Lung (tissue), 12 donors: ENCODE results near the gene HK3. TPM values are rescaled to one million over a fixed set of nuclear protein-coding genes. Genes with fewer than 3 reads are reported as not detected.

Experiments
- ATAC-seq: fragments of 200-7000 bp; cut with Tn5 transposase; one replicate; pipeline ENCODE4 v1.9.1; 2020; ENCODE audit warnings: moderate number of reproducible peaks; ENCODE audit not compliant: insufficient read depth, low FRiP score
- DNase-seq, 3 donors: peaks; one replicate each; pipeline ENCODE4 v3.0.0-alpha.2; 2013 to 2017
- H3K27ac ChIP-seq, 2 donors: one replicate each; pipeline ENCODE4 v1.5.1; 2013; ENCODE audit warnings: mild to moderate bottlenecking in 2 of 2, moderate library complexity in 2 of 2, control low read depth in 1 of 2, inconsistent platforms in 1 of 2, low read depth in 1 of 2, low read length in 1 of 2
- H3K27me3 ChIP-seq, 3 donors: one replicate each; pipeline ENCODE4 v1.5.1; 2013; ENCODE audit warnings: low read length in 2 of 3; ENCODE audit not compliant: control insufficient read depth in 3 of 3, insufficient read depth in 3 of 3
- H3K36me3 ChIP-seq, 4 donors: one replicate each; pipeline ENCODE4 v1.5.1; 2013; ENCODE audit warnings: low read length in 4 of 4, mild to moderate bottlenecking in 1 of 4, moderate library complexity in 1 of 4; ENCODE audit not compliant: control insufficient read depth in 4 of 4, insufficient read depth in 4 of 4
- H3K4me1 ChIP-seq, 5 donors: one replicate each; pipeline ENCODE4 v1.5.1; 2013; ENCODE audit warnings: low read length in 5 of 5, mild to moderate bottlenecking in 2 of 5, moderate library complexity in 1 of 5; ENCODE audit not compliant: control insufficient read depth in 5 of 5, insufficient read depth in 5 of 5
- H3K4me3 ChIP-seq: one replicate; pipeline ENCODE4 v1.5.1; 2013; ENCODE audit warnings: mild to moderate bottlenecking, control low read depth, moderate library complexity
- H3K9ac ChIP-seq, 2 donors: one replicate each; pipeline ENCODE4 v1.5.1; 2013; ENCODE audit warnings: low read length in 2 of 2, control low read depth in 1 of 2; ENCODE audit not compliant: insufficient read depth in 1 of 2
- H3K9me3 ChIP-seq, 4 donors: one replicate each; pipeline ENCODE4 v1.5.1; 2013; ENCODE audit warnings: low read length in 3 of 4, mild to moderate bottlenecking in 1 of 4, moderate library complexity in 1 of 4; ENCODE audit not compliant: control insufficient read depth in 4 of 4, insufficient read depth in 3 of 4
- CTCF ChIP-seq: IDR thresholded peaks from 2 replicates; pipeline ENCODE4 v1.5.1; 2012; ENCODE audit warnings: mild to moderate bottlenecking; ENCODE audit errors: control extremely low read depth, extremely low read depth
- WGBS, 2 donors: extraction: QIAGEN DNeasy Blood & Tissue Kit; methylation state at CpG; one replicate each; pipeline ENCODE4 v1.1.7; 2013; 5-methylcytosine and 5-hydroxymethylcytosine counted together
- polyA plus RNA-seq, 2 donors: library from polyadenylated mRNA; stranded (reverse); fragments of 200-250 nt; gene quantifications; one replicate each; pipeline ENCODE4 v1.2.1, GENCODE V29; 2013
- total RNA-seq, 2 donors: library from RNA; depleted of rRNA in 1 of 2; stranded (reverse); fragments of >200 nt in 1 of 2; gene quantifications; one replicate each; pipeline ENCODE4 v1.2.1, GENCODE V29; 2014 to 2021
- donor health status: control.
- donor health status: control.
- donor health status: Bipolar disorder and iron deficiency.
- donor health status: healthy.
- donor health status: DM: yes; HTN: yes; CAD: no.

The HK3 gene
- total and polyA plus RNA-seq, 4 donors: 9.2 to 260 (median 83.8) TPM

DNA sequence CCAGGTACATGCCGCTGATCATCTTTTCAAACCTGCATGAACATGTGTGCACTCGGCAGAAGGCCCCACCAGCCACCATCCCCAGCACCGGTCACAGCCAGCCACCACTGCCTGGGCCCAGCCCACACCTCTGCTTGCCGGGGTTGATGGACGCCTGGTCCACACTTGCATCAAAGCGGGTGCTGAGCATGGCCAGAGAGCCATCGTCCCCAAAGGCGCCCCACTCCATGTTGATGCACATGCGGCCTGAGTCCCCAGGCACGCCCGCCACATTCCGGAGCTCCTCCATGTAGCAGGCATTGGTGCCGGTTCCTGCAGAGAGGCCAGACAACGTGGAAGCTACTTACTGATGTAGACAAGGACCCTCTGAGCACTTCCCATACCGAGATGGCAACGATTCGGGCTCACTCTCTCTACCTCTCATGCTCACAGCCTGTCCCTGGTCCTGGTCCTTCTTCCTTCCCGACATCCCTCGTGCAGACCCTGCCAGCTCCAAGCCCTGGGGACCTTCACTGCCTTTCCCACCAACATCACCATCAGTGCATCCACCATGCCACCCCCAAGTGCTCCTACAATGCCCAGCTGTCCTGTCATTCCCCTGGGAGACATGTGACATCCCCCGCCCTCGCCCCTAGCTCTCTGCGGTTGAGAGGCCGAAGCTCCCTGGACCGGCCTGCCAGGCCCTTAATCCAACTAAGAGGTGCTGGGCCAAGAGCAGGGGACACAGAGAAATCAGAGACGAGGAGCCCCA is 17.2 kb downstream of the HK3 start:
- no peaks in the 10 kb centered on the region for H3K36me3 ChIP-seq
- DNase-seq (no peak), ATAC-seq (no peak)
- TF ChIP-seq CTCF: no peak
- no peak overlapping the region for H3K4me3 ChIP-seq
- H3K4me1 ChIP-seq: peaks cover 0 to 4% (median 0%) of the 10 kb centered on the region in 5 donors
- no peak overlapping the region for H3K9ac ChIP-seq
- peaks cover 0 to 5% (median 4%) of the 10 kb centered on the region in 3 donors for H3K27me3 ChIP-seq
- no peaks in the 10 kb centered on the region for H3K9me3 ChIP-seq
- no peak overlapping the region for H3K27ac ChIP-seq
- 91 to 93% methylated on average over 25 of the region's 25 CpGs for WGBS, 2 donors

- no peaks in the 10 kb centered on the region for H3K9me3 ChIP-seq
- 92 to 95% methylated on average over 28 of the region's 28 CpGs for WGBS, 2 donors
- no peak for ATAC-seq
These were observed 18.0 kb downstream of the HK3 start for GRCh38 chr5:176881021-176881749.

DNA sequence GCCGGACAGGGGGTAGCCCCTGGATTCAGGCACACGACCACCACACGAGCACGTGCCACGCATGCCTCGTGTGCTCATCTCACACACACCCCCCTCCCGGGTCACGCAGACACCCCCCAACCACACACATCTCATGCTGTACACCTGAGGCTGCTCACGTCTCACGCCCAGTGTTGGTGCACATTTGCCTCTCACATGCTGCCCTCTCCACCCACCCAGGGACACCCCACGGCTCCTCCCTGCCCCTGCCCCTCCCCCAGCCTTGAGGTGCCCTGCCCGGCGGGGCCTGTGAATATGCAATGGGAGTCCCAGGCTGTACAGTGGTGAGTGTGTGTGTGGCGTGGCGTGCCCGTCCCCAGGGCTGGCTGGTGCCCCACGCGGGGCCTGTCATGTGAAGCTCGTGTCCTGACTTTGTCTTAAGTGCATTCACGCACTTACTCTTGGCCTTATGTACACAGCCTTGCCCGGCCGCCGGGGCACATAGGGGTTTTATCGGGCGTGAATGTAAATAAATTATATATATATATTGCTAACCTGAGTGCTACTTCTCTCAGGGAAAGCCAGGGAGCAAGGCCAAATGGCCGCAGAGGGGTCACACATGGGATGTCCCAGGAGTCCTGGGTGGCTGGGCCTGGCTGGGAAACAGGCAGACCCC is 18.7 kb downstream of the HK3 start:
- WGBS, 2 donors: 74 to 89% methylated on average over 26 of the region's 26 CpGs

More at GRCh38 chr5:176881021-176881749, 18.0 kb downstream of the HK3 start:
- no peak overlapping the region for H3K27ac ChIP-seq
- peaks cover 0 to 6% (median 5%) of the 10 kb centered on the region in 3 donors for H3K27me3 ChIP-seq
- no peak overlapping the region for H3K9ac ChIP-seq
- no peaks in the 10 kb centered on the region for H3K36me3 ChIP-seq
- no peak for TF ChIP-seq CTCF
- no peak for DNase-seq
- H3K4me3 ChIP-seq: no peak overlapping the region
- H3K4me1 ChIP-seq: peaks cover 0 to 4% (median 0%) of the 10 kb centered on the region in 5 donors

More for the DNA sequence above, 18.7 kb downstream of the HK3 start:
- no peak overlapping the region for H3K9ac ChIP-seq
- peaks cover 4 to 13% (median 5%) of the 10 kb centered on the region in 3 donors for H3K27me3 ChIP-seq
- H3K4me1 ChIP-seq: peaks cover 0 to 4% (median 0%) of the 10 kb centered on the region in 5 donors
- DNase-seq: no peak
- H3K36me3 ChIP-seq: no peaks in the 10 kb centered on the region
- H3K4me3 ChIP-seq: no peak overlapping the region
- no peaks in the 10 kb centered on the region for H3K9me3 ChIP-seq
- no peak for ATAC-seq
- TF ChIP-seq CTCF: no peak
- H3K27ac ChIP-seq: no peak overlapping the region
